HG03439 (cell line): ENCODE measurements around the gene NPRL2.

Experiments
- ATAC-seq: cut with Tn5 transposase; IDR thresholded peaks from one replicate; pipeline ENCODE4 v1.9.1; 2021; ENCODE audit warnings: mild to moderate bottlenecking, moderate library complexity; ENCODE audit not compliant: unreplicated experiment

NPRL2 gene

GRCh38 chr3:50351323-50351697 lies 735 bp upstream of the NPRL2 start:
- no peak for ATAC-seq

- ATAC-seq: no peak
Observed at GRCh38 chr3:50350213-50350526, 405 bp downstream of the NPRL2 start.

GRCh38 chr3:50347187-50347813 lies 3.3 kb downstream of the NPRL2 start:
- no peak for ATAC-seq

- ATAC-seq: no peak
Observed at GRCh38 chr3:50345586-50346234, 4.9 kb downstream of the NPRL2 start, which contains the start of gene ZMYND10. Gene ZMYND10 (minus strand): TSS chr3:50345732. CDS start chr3:50345579, 153 bp downstream.

GRCh38 chr3:50345008-50345407 lies 5.6 kb downstream of the NPRL2 start:
- no peak for ATAC-seq

- no peak for ATAC-seq
Observed at GRCh38 chr3:50342813-50343633, 7.6 kb downstream of the NPRL2 start.

- ATAC-seq: no peak
Observed at GRCh38 chr3:50341996-50342650, 8.5 kb downstream of the NPRL2 start.

GRCh38 chr3:50341537-50341936 lies 9.0 kb downstream of the NPRL2 start:
- no peak for ATAC-seq

- ATAC-seq: no peak
Observed at GRCh38 chr3:50340448-50341329, 9.9 kb downstream of the NPRL2 start, which contains the start of gene RASSF1. Gene RASSF1 (minus strand): TSS chr3:50340836. CDS start chr3:50340805, 31 bp downstream.

GRCh38 chr3:50340147-50340447 lies 10.5 kb downstream of the NPRL2 start:
- ATAC-seq: no peak

GRCh38 chr3:50339485-50340146 lies 11.0 kb downstream of the NPRL2 start:
- ATAC-seq: no peak

GRCh38 chr3:50338965-50339364 lies 11.6 kb downstream of the NPRL2 start:
- ATAC-seq: no peak

GRCh38 chr3:50337175-50337861 lies 13.3 kb downstream of the NPRL2 start:
- peak; percentile 76 for ATAC-seq

- peak; percentile 31 for ATAC-seq
Observed at GRCh38 chr3:50336452-50337174, 14.0 kb downstream of the NPRL2 start.

GRCh38 chr3:50334339-50335075 lies 16.1 kb downstream of the NPRL2 start:
- no peak for ATAC-seq

GRCh38 chr3:50333744-50334328 lies 16.7 kb downstream of the NPRL2 start:
- no peak for ATAC-seq

GRCh38 chr3:50331364-50331907 lies 19.1 kb downstream of the NPRL2 start:
- no peak for ATAC-seq
